ENCODE results near the gene SLC12A9. TPM values are rescaled to one million over a fixed set of nuclear protein-coding genes. Genes with fewer than 3 reads are reported as not detected.

Gene SLC12A9
- total and polyA plus RNA-seq, 2 of the 8 experiments (the other 6 are each of a cell fraction or from before 2014, with no cell fraction given) = 31.4 to 40.1 TPM

GRCh38 chr7:100863406-100863950 lies 11.0 kb downstream of the SLC12A9 start (continued):
- TF ChIP-seq CEBPB (IDR thresholded peaks at IDR 0.05; ENCODE audit: low read depth, low read length) (no peak), SUZ12 (IDR thresholded peaks at IDR 0.05; ENCODE audit: low read length) (no peak), JUN (IDR thresholded peaks at IDR 0.05; ENCODE audit: low read depth, low read length) (no peak), RBBP5 (IDR thresholded peaks at IDR 0.05; ENCODE audit: borderline replicate concordance, low read depth, low read length) (no peak)
